WERI-Rb-1 (cell line): Measurements from ENCODE around the gene ST3GAL3.

ENCODE experiments used
- DNase-seq: peaks from one replicate; pipeline ENCODE4 v3.0.0-alpha.2; 2020
- H3K27ac ChIP-seq: fragments of 250-450 bp; sonication (Bioruptor Pico); 2 replicates; pipeline ENCODE4 v1.5.1; 2020; ENCODE audit warnings: mild to moderate bottlenecking, moderate library complexity
- H3K27me3 ChIP-seq: fragments of 250-450 bp; sonication (Bioruptor Pico); 2 replicates; pipeline ENCODE4 v1.5.1; 2021; ENCODE audit warnings: mild to moderate bottlenecking, low read depth, moderate library complexity; ENCODE audit not compliant: insufficient read depth, severe bottlenecking
- H3K36me3 ChIP-seq: fragments of 250-450 bp; sonication (Bioruptor Pico); 2 replicates; pipeline ENCODE4 v1.5.1; 2020; ENCODE audit warnings: mild to moderate bottlenecking, moderate library complexity
- H3K4me3 ChIP-seq: 2 replicates; pipeline ENCODE4 v1.5.1; 2011; ENCODE audit warnings: low read depth, mild to moderate bottlenecking, control low read depth, low read length
- H3K9me3 ChIP-seq: fragments of 250-450 bp; sonication (Bioruptor Pico); 2 replicates; pipeline ENCODE4 v1.5.1; 2021; ENCODE audit warnings: mild to moderate bottlenecking, moderate library complexity; ENCODE audit not compliant: severe bottlenecking
- CTCF ChIP-seq: IDR thresholded peaks from 2 replicates; pipeline ENCODE4 v1.5.1; 2011; ENCODE audit warnings: low read depth, mild to moderate bottlenecking, control low read depth, inconsistent platforms, low read length

Gene ST3GAL3

GRCh38 chr1:43974443-43975248 lies 267.3 kb downstream of the ST3GAL3 start, which contains the start of gene ATP6V0B:
TSS of gene ATP6V0B (plus strand) at chr1:43974960. CDS start at chr1:43975041, 81 bp downstream.
- Histone ChIP-seq H3K27ac (peak within 1 kb of the TSS; percentile 85), H3K36me3 (peaks cover 49% of the 10 kb centered on the region), H3K27me3 (no peaks in the 10 kb centered on the region), H3K4me3 (peak within 1 kb of the TSS; percentile 74), H3K9me3 (no peaks in the 10 kb centered on the region)
- TF ChIP-seq CTCF = peak; percentile 18; the same call in 1 of the 2 replicates
- DNase-seq = peak; percentile 96

- no peak for TF ChIP-seq CTCF
- Histone ChIP-seq H3K27ac (peak overlapping the region; percentile 85), H3K36me3 (peaks cover 50% of the 10 kb centered on the region), H3K4me3 (peak overlapping the region; percentile 74), H3K9me3 (no peaks in the 10 kb centered on the region), H3K27me3 (no peaks in the 10 kb centered on the region)
- no peak for DNase-seq
These were observed 268.1 kb downstream of the ST3GAL3 start for GRCh38 chr1:43975249-43975961.

- Histone ChIP-seq H3K27ac (no peak overlapping the region), H3K4me3 (no peak overlapping the region; the same call in 1 of the 2 replicates), H3K9me3 (no peaks in the 10 kb centered on the region), H3K36me3 (peaks cover 55% of the 10 kb centered on the region), H3K27me3 (no peaks in the 10 kb centered on the region)
- TF ChIP-seq CTCF = no peak
- no peak for DNase-seq
These were observed 268.7 kb downstream of the ST3GAL3 start for GRCh38 chr1:43976045-43976444.

- H3K4me3 ChIP-seq = no peak overlapping the region
- H3K36me3 ChIP-seq = peaks cover 57% of the 10 kb centered on the region
- TF ChIP-seq CTCF = no peak
- no peaks in the 10 kb centered on the region for H3K9me3 ChIP-seq
- no peak for DNase-seq
- H3K27ac ChIP-seq = no peak overlapping the region
- H3K27me3 ChIP-seq = no peaks in the 10 kb centered on the region
These were observed 269.6 kb downstream of the ST3GAL3 start for GRCh38 chr1:43976890-43977289.

- no peak for TF ChIP-seq CTCF
- no peak for DNase-seq
- H3K4me3 ChIP-seq = no peak overlapping the region
- no peaks in the 10 kb centered on the region for H3K9me3 ChIP-seq
- no peaks in the 10 kb centered on the region for H3K27me3 ChIP-seq
- peaks cover 55% of the 10 kb centered on the region for H3K36me3 ChIP-seq
- no peak overlapping the region for H3K27ac ChIP-seq
These were observed 270.3 kb downstream of the ST3GAL3 start for GRCh38 chr1:43977376-43978263.
